GM21529 (cell line): ENCODE measurements around the gene FAM236B.
A peak's percentile ranks its signal among the peaks of the same experiment; 100 is the strongest.
"Not testable (repeated sequence)": the region's sequence is repeated elsewhere in the genome, so short reads cannot be mapped to it uniquely, and the experiment has no call there.

ENCODE experiments used
- ATAC-seq: cut with Tn5 transposase; IDR thresholded peaks from one replicate; pipeline ENCODE4 v1.9.1; 2021; ENCODE audit not compliant: unreplicated experiment

The FAM236B gene

DNA sequence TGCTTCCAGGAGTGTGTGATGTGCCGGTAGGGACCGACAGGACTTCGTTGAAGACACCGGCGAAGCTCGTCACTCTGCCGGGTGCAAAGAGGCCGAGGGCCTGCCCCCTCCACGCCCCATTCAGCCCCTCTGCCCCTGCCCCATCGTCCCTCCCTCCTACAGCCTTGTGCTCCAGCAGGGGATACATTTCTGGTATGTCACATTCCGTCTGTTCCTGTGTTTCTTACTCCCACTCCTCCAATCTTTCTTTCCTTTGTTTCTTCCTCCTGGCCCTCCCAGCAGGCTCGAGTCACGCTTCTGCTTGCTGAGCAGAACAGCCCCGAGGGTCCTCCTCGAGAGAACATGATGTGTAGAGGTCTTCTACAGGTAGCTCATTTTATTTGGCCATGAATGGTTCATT lies at the start of gene FAM236B:
TSS of gene FAM236B (minus strand) at position 101 of the 400 bp plus-strand sequence. CDS start at position 1, 100 bp downstream.
- not testable (repeated sequence) for ATAC-seq

DNA sequence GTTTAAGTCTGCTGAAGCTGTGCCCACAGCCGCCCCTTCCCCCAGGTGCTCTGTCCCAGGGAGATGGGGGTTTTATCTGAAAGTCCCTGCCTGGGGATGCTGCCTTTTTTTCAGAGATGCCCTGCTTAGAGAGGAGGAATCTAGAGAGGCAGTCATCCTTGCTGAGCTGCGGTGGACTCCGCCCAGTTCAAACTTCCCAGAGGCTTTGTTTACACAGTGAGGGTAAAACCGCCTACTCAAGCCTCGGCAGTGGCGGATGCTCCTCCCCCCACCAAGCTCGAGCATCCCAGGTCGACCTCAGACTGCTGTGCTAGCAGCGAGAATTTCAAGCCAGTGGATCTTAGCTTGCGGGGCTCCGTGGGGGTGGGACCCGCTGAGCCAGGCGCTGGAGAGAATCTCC lies 48.2 kb upstream of the FAM236B start:
- not testable (repeated sequence) for ATAC-seq

DNA sequence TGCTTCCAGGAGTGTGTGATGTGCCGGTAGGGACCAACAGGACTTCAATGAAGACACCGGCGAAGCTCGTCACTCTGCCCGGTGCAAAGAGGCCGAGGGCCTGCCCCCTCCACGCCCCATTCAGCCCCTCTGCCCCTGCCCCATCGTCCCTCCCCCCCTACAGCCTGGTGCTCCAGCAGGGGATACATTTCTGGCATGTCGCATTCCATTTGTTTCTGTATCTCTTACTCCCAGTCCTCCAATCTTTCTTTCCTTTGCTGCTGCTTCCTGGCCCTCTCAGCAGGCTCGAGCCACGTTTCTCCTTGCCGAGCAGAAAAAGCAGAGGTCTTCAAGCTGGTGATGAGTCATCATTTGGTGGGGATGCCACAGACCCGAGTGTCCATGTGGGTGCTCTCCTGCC lies 25.6 kb upstream of the FAM236B start, which contains the start of gene FAM236D:
TSS of gene FAM236D (minus strand) at position 101 of the 400 bp plus-strand sequence. CDS start at position 1, 100 bp downstream.
- ATAC-seq, result not testable (repeated sequence)

GRCh38 chrX:72790390-72790789 lies 7.9 kb upstream of the FAM236B start:
- ATAC-seq, result not testable (repeated sequence)

DNA sequence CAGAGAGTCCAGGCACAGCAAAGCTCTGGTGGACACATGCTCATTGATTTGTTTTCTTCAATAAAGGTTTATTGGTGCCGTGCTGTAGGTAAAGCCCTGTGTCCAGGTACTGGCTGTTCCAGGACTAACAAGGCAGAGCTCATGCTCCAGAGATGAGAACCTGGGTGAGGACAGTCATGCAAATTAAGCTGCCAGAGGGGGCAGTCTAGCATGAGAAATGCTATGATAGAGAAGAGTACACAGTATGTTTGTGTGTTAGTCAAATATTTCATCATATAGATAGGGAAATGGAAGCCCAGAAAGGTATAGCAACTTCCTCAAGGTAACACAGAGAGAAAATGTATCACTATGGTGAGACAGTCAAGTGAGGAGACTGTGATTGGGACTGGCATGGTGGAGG lies 5.7 kb upstream of the FAM236B start:
- ATAC-seq, result not testable (repeated sequence)

DNA sequence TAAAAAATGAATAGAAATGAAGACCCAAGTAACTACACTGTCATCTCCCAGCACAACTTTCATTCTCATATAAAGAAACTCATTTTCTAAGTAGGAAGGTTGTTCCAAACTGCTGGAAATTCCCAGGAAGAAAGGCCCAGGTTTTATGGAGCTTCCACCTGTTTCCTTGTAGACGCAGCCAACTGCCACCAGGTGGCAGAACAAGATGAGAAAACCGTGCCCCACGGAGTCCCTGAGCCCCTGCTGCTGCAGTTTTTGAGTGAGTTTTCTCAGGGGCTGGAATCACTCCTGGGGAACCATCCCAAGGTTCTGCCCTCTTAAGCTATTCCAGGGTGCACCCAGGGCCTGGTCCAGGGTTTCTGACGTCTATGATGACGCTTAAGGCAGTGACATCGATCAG lies 1.5 kb upstream of the FAM236B start:
- not testable (repeated sequence) for ATAC-seq

GRCh38 chrX:72783365-72783936 lies 991 bp upstream of the FAM236B start:
- not testable (repeated sequence) for ATAC-seq

GRCh38 chrX:72778146-72778545 lies 4.3 kb downstream of the FAM236B start:
- not testable (repeated sequence) for ATAC-seq

DNA sequence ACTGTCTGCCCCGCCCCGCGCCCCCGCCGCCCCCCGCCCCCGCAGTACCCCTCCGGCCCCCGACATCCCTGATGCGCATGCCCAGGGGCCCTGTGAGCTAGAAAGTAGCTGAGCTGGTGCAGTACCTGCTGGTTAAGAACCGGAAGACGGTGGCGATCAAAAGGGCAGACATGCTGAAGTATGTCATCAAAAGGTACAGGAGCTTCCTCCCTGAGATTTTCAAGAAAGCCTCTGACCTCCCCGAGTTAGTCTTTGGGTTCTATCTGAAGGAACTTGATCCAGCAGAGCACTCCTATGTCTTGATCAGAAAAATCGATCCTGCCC lies 5.0 kb downstream of the FAM236B start:
- peak; percentile 62 for ATAC-seq

- ATAC-seq, result peak; percentile 81
Measured at GRCh38 chrX:72776653-72777466, 5.6 kb downstream of the FAM236B start, which contains the start of gene DMRTC1B. Gene DMRTC1B (plus strand): TSS chrX:72776890. CDS start chrX:72845136, 68,246 bp downstream.

- not testable (repeated sequence) for ATAC-seq
Measured at GRCh38 chrX:72760454-72760853, 22.0 kb downstream of the FAM236B start.

GRCh38 chrX:72748545-72748944 lies 33.9 kb downstream of the FAM236B start:
- not testable (repeated sequence) for ATAC-seq

DNA sequence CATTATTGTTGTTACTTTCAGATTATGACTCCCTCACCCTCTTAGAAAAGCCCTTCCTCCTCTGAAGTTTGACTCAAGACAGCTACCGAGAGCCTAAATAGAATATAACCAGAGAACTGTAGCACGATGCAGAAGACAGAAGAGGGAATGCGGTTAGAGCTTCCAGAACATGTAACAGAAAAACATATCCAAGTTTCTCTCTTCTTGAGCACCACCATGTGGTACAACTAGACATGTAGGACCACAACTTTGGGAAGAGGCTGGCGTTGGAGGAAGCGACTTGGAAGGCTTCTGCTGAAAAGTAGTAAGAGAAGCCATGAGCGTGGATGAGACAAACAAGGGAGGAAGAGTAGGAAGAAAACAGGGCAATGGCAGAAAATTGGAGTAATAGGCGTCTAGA lies 36.9 kb downstream of the FAM236B start:
- not testable (repeated sequence) for ATAC-seq

DNA sequence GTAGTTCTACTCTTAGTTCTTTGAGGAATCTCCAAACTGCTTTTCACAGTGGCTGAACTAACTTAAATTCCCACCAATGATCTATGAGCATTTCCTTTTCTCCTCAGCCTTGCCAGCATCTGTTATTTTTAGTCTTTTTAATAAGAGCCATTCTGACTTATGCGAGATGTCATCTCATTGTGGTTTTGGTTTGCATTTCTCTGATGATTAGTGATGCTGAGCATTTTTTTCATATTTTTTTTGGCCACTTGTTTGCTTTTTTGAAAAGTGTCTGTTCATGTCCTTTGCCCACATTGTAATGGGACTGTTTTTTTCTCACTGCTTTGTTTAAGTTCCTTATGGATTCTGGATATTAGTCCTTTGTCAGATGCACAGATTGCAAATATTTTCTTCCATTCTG lies 46.9 kb downstream of the FAM236B start:
- ATAC-seq, result no peak

DNA sequence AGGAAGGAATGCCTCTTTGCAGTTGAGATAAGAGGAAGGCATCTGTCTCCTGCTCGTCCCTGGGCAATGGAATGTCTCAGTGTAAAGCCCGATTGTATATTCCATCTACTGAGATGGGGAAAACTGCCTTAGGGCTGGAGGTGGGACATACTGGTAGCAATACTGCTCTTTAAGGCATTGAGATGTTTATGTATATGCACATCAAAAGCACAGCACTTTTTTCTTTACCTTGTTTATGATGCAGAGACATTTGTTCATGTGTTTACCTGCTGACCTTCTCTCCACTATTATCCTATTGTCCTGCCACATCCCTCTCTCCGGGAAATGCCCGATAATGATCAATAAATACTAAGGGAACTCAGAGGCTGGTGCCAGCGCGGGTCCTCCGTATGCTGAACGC lies 48.8 kb downstream of the FAM236B start:
- ATAC-seq, result not testable (repeated sequence)
